WTC11 (cell line): ENCODE measurements around the gene INPP4B. TPM values are rescaled to one million over a fixed set of nuclear protein-coding genes. Genes with fewer than 3 reads are reported as not detected.

Experiments
- ATAC-seq: fragments of 200-7000 bp; cut with Tn5 transposase; 2 replicates; pipeline ENCODE4 v1.10.0; 2021; ENCODE audit warnings: mild to moderate bottlenecking, moderate library complexity
- CTCF ChIA-PET: fragments of 300-600 bp; sonication (Branson Sonifier 250); formaldehyde crosslinking; loops from one replicate; lab custom pipeline; 2021; ENCODE audit warnings: antibody characterized with exemption; lab: Charles Lee
- POLR2A ChIA-PET: fragments of 350-600 bp; sonication (Branson Sonifier 250); formaldehyde crosslinking; loops from one replicate; lab custom pipeline; 2021; ENCODE audit warnings: antibody characterized with exemption; lab: Charles Lee
- DNase-seq: peaks from one replicate; pipeline ENCODE4 v3.0.0; 2021; ENCODE audit warnings: low spot score
- H3K27ac Mint-ChIP-seq: 2 replicates; pipeline ENCODE4 v1.8.0; 2021; ENCODE audit warnings: mixed read lengths
- H3K27me3 Mint-ChIP-seq: 2 replicates; pipeline ENCODE4 v1.8.0; 2021; ENCODE audit warnings: low read depth, mild to moderate bottlenecking, moderate library complexity, mixed read lengths
- H3K36me3 Mint-ChIP-seq: 2 replicates; pipeline ENCODE4 v1.8.0; 2021; ENCODE audit warnings: mixed read lengths
- H3K4me1 Mint-ChIP-seq: 2 replicates; pipeline ENCODE4 v1.8.0; 2022; ENCODE audit warnings: mixed read lengths
- H3K4me3 Mint-ChIP-seq: 2 replicates; pipeline ENCODE4 v1.8.0; 2021; ENCODE audit warnings: mild to moderate bottlenecking, moderate library complexity, mixed read lengths
- H3K9me3 Mint-ChIP-seq: 2 replicates; pipeline ENCODE4 v1.8.0; 2021; ENCODE audit warnings: mixed read lengths
- AFF4 ChIP-seq: sonication (generic); formaldehyde crosslinking; IDR thresholded peaks from 2 replicates; pipeline ENCODE4 v1.8.1; 2023; ENCODE audit warnings: mild to moderate bottlenecking, missing genetic modification reagents, borderline replicate concordance
- AR ChIP-seq: fragments of 250-450 bp; sonication (Bioruptor Pico); IDR thresholded peaks from 2 replicates; pipeline ENCODE4 v1.9.0; 2021; ENCODE audit warnings: mild to moderate bottlenecking
- ATF3 ChIP-seq: sonication (generic); formaldehyde crosslinking; conservative IDR thresholded peaks from 2 replicates; pipeline ENCODE4 v1.8.1; 2022; ENCODE audit warnings: mild to moderate bottlenecking, missing genetic modification reagents
- ATF6 ChIP-seq: sonication (generic); formaldehyde crosslinking; IDR thresholded peaks from 2 replicates; pipeline ENCODE4 v1.8.1; 2023; ENCODE audit warnings: mild to moderate bottlenecking, missing genetic modification reagents
- CREM ChIP-seq: sonication (generic); formaldehyde crosslinking; IDR thresholded peaks from 2 replicates; pipeline ENCODE4 v1.8.1; 2022; ENCODE audit warnings: mild to moderate bottlenecking, missing genetic modification reagents, moderate library complexity
- FOXP1 ChIP-seq: sonication (generic); formaldehyde crosslinking; IDR thresholded peaks from 2 replicates; pipeline ENCODE4 v1.8.0; 2022; ENCODE audit warnings: missing genetic modification reagents, mild to moderate bottlenecking, moderate library complexity, borderline replicate concordance
- MLX ChIP-seq: sonication (generic); formaldehyde crosslinking; IDR thresholded peaks from 2 replicates; pipeline ENCODE4 v1.8.1; 2023; ENCODE audit warnings: mild to moderate bottlenecking, missing genetic modification reagents, moderate library complexity
- SMAD3 ChIP-seq: sonication (generic); formaldehyde crosslinking; IDR thresholded peaks from 2 replicates; pipeline ENCODE4 v1.8.0; 2022; ENCODE audit warnings: missing genetic modification reagents, mild to moderate bottlenecking, borderline replicate concordance
- TEAD4 ChIP-seq: sonication (generic); formaldehyde crosslinking; IDR thresholded peaks from 2 replicates; pipeline ENCODE4 v1.8.0; 2022; ENCODE audit warnings: mild to moderate bottlenecking, missing genetic modification reagents
- ZBTB43 ChIP-seq: sonication (generic); formaldehyde crosslinking; IDR thresholded peaks from 2 replicates; pipeline ENCODE4 v1.8.1; 2023; ENCODE audit warnings: mild to moderate bottlenecking, missing genetic modification reagents
- ZNF425 ChIP-seq: fragments of 250-450 bp; sonication (Bioruptor Pico); conservative IDR thresholded peaks from 2 replicates; pipeline ENCODE4 v1.9.0; 2021; ENCODE audit warnings: mild to moderate bottlenecking
- total RNA-seq: library from RNA; stranded (reverse); gene quantifications from 3 replicates; pipeline ENCODE4 v1.2.3, GENCODE V29; 2021

Gene INPP4B
- total RNA-seq, 1 experiment from 2014 or later = 0.92 TPM

GRCh38 chr4:142383800-142384470, 462.2 kb downstream of the INPP4B start:
- Mint-ChIP-seq H3K4me3 (no peak overlapping the region), H3K27ac (no peak overlapping the region), H3K9me3 (no peaks in the 10 kb centered on the region), H3K27me3 (no peaks in the 10 kb centered on the region), H3K4me1 (peaks cover 6% of the 10 kb centered on the region; the same call in 1 of the 2 replicates), H3K36me3 (no peaks in the 10 kb centered on the region)
- ATAC-seq = no peak
- ChIA-PET CTCF (no interaction called here), POLR2A (no interaction called here)
- no peak for TF ChIP-seq CREM (CRISPR knock-in tag)
- TF ChIP-seq ATF3 = no peak
- no peak for TF ChIP-seq AFF4 (CRISPR knock-in tag)
- TF ChIP-seq ZBTB43 (CRISPR knock-in tag) = no peak
- TF ChIP-seq MLX = no peak
- TF ChIP-seq FOXP1 (CRISPR knock-in tag) = no peak
- TF ChIP-seq SMAD3 (CRISPR knock-in tag) = no peak
- no peak for TF ChIP-seq AR
- TF ChIP-seq ATF6 (CRISPR knock-in tag) = no peak
- TF ChIP-seq TEAD4 (CRISPR knock-in tag) = no peak
- TF ChIP-seq ZNF425 (CRISPR knock-in tag) = no peak
- no peak for DNase-seq
